KBM-7 (cell line): ENCODE data around the gene EIF4B.
A peak's percentile ranks its signal among the peaks of the same experiment; 100 is the strongest.

Experiments used
- DNase-seq: peaks from one replicate; pipeline ENCODE4 v3.0.0-alpha.2; 2015
- in situ Hi-C: fragments of 300-500 bp; cut with MboI; formaldehyde crosslinking; loops from 2 replicates; pipeline ENCODE4 v1.14.3; 2020; ENCODE audit warnings: low sequenced_read_pairs, low pct_unique_long_range_greater_than_20kb, mixed read lengths

EIF4B gene

GRCh38 chr12:53063708-53064612 lies 57.7 kb downstream of the EIF4B start:
- in situ Hi-C loops: loop anchor here (25.0 kb wide), 1 partner anchor 223 kb away; the partner anchor contains the start of genes MYG1 and PFDN5
- no peak for DNase-seq

- in situ Hi-C loops: loop anchor here (25.0 kb wide), 1 partner anchor 222 kb away; the partner anchor contains the start of genes MYG1 and PFDN5
- DNase-seq: no peak
Measured at GRCh38 chr12:53064613-53065436, 58.6 kb downstream of the EIF4B start.

DNA sequence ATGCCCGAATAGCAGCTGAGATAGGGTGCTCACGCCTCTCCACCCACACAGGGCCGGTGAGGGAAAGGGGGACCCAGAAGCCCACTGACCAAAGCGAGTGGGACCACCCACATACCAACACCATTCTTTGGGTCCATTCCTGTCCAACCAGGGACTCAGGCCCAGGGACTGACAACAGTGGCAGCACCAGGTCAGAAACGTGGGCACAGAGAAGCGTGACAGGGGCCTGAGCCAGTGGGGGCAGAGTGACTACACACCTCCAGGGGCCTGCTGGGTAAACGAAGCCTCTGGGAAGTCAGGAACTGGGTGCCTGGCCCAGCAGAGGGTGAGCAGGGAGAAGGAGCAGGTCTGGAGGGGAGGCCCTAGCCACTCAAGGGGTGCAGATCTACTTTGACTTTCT lies 59.2 kb downstream of the EIF4B start:
- in situ Hi-C loops: loop anchor here (25.0 kb wide), 1 partner anchor 222 kb away; the partner anchor contains the start of genes MYG1 and PFDN5
- DNase-seq: no peak

GRCh38 chr12:53065975-53066931 lies 60.0 kb downstream of the EIF4B start:
- DNase-seq: peak; percentile 66
- in situ Hi-C loops: loop anchor here (25.0 kb wide), 1 partner anchor 221 kb away; the partner anchor contains the start of genes MYG1 and PFDN5

DNA sequence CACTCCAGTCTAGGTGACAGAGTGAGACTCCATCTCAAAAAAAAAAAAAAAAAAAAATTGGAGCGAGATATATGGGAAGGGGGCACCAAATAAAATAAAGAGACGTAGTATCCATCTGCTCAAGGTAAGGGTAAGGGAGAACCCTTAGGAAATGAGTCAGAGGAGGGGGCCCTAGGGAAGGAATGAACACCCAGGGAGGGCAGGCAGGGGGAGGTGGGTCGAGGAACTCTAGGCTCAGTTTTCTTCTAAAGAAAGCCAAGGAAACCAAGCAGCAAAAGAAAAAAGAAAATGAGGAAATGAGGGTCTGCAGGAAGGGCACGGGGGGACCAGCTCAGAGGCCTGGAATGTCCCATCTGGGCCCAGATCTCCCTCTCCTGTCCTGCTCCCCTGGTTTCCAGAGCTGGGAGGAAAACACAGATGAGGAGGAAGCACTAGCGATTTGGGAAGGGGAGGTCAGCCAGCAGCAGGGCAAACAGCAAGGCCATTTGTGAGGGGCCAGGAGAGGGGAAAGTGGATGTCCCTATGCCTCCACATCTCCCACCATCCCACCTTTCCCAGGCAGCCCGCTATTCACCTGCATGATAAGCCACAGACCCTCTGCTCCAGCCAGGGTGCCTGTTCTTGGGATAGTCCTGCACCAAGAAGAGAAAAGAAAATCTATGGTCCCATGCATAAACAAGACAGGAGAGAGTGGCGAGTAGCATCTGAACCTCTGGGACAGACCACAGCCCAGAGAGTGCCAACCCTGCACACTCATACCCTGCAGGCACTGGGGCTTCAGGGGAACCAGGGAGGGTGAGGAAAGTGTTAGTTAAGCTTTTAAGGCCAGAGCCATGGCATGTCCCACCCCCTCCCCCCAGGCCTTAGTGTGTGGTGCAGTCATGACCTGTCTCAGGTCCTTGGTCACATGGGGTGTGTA lies 61.1 kb downstream of the EIF4B start:
- in situ Hi-C loops: loop anchor here (25.0 kb wide), 1 partner anchor 220 kb away; the partner anchor contains the start of genes MYG1 and PFDN5

DNA sequence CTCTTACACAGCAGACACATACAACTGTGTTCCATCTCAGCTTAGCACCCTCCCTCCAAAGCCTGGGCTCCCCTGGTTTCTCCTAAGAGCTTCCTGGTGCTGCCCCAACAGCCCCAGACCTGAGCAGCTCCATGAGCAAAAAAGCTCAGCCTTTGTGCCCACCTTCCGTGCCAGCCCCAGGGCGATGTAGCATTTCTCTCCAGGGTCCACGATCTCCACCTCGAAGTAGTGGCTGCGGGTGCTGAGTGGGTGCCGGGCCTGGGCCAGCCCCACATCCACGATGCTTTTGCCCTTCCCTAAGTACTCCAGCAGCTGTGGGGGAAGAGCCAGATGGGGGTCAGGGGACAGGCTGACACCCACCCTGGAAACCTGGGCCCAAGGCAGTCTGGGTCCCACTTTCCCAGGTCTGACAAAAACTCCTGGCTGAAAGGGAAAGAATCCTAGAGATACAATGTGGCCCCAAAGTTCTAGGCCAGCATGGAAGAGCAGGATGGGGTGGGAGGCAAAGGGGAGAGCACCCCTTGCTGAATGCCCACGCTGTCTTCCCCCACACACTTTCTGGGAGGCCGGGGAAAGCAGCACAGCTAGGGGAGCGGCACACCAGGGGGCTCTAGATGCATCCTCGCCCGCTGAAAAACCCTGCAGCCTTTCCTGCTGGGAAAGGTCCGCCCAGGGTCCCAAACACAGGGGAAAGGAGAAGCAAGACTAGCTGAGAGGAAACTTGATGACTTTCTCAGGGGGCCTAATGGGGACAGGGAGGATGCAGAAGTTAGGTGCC lies 61.9 kb downstream of the EIF4B start:
- no peak for DNase-seq
- in situ Hi-C loops: loop anchor here (25.0 kb wide), 1 partner anchor 219 kb away; the partner anchor contains the start of genes MYG1 and PFDN5

More for the DNA sequence above, 61.1 kb downstream of the EIF4B start:
- no peak for DNase-seq

- in situ Hi-C loops: loop anchor here (25.0 kb wide), 1 partner anchor 218 kb away; the partner anchor contains the start of genes MYG1 and PFDN5
- no peak for DNase-seq
Measured at GRCh38 chr12:53068811-53069585, 62.7 kb downstream of the EIF4B start.

GRCh38 chr12:53069621-53070410 lies 63.6 kb downstream of the EIF4B start:
- in situ Hi-C loops: loop anchor here (25.0 kb wide), 1 partner anchor 217 kb away; the partner anchor contains the start of genes MYG1 and PFDN5
- no peak for DNase-seq

- in situ Hi-C loops: loop anchor here (25.0 kb wide), 1 partner anchor 216 kb away; the partner anchor contains the start of genes MYG1 and PFDN5
- no peak for DNase-seq
Measured at GRCh38 chr12:53070877-53071492, 64.7 kb downstream of the EIF4B start.

- in situ Hi-C loops: loop anchor here (25.0 kb wide), 1 partner anchor 215 kb away; the partner anchor contains the start of genes MYG1 and PFDN5
- DNase-seq: no peak
Measured at GRCh38 chr12:53071591-53072551, 65.6 kb downstream of the EIF4B start.

- in situ Hi-C loops: loop anchor here (25.0 kb wide), 1 partner anchor 213 kb away; the partner anchor contains the start of genes MYG1 and PFDN5
- DNase-seq: no peak
Measured at GRCh38 chr12:53073881-53074280, 67.6 kb downstream of the EIF4B start.

- in situ Hi-C loops: loop anchor here (25.0 kb wide), 1 partner anchor 213 kb away; the partner anchor contains the start of genes MYG1 and PFDN5
- DNase-seq: no peak
Measured at GRCh38 chr12:53074283-53074998, 68.2 kb downstream of the EIF4B start.

GRCh38 chr12:53074999-53075370 lies 68.7 kb downstream of the EIF4B start:
- in situ Hi-C loops: loop anchor here (25.0 kb wide), 1 partner anchor 212 kb away; the partner anchor contains the start of genes MYG1 and PFDN5
- DNase-seq: no peak
